ENCODE results near the gene TMCC1. TPM values are rescaled to one million over a fixed set of nuclear protein-coding genes. Genes with fewer than 3 reads are reported as not detected.

Gene TMCC1
- total and polyA plus RNA-seq, 2 donors (not counting 3 experiments of a cell fraction or from before 2014, with no cell fraction given): 17.4 to 38.4 TPM

GRCh38 chr3:129626744-129627349 lies 266.7 kb downstream of the TMCC1 start:
- Histone ChIP-seq H4K20me1 (replicated peaks; ENCODE audit: control insufficient read depth, extremely low read depth, insufficient read depth, low read length) (no peaks in the 10 kb centered on the region), H3K27ac (ENCODE audit: insufficient read depth, low read depth, low read length) (peak overlapping the region; percentile 96), H3K36me3 (ENCODE audit: control insufficient read depth in 2 of 2, extremely low read depth in 1 of 2, insufficient read depth in 2 of 2, low read length in 2 of 2) (no peaks in the 10 kb centered on the region), H3K9me3 (replicated peaks; ENCODE audit: control insufficient read depth, insufficient read depth, low read length) (no peaks in the 10 kb centered on the region), H3K4me2 (ENCODE audit: insufficient read depth, low read length) (peak overlapping the region; percentile 5), H3K79me2 (ENCODE audit: control insufficient read depth, insufficient read depth, low read length) (no peaks in the 10 kb centered on the region), H3K9me1 (replicated peaks; ENCODE audit: control insufficient read depth, extremely low read depth, insufficient read depth, low read length) (no peaks in the 10 kb centered on the region), H2AFZ (ENCODE audit: low read depth, low read length) (no peak overlapping the region), H3K27me3 (ENCODE audit: control insufficient read depth in 2 of 2, insufficient read depth in 2 of 2, low read length in 2 of 2) (no peaks in the 10 kb centered on the region), H3K4me3 (replicated peaks in 1 of 3; ENCODE audit: insufficient read depth in 1 of 3, low read depth in 1 of 3, low read length in 3 of 3) (peak overlapping the region in 2 of 3 experiments; percentile 1 to 12), H3K4me1 (ENCODE audit: control insufficient read depth, extremely low read depth, insufficient read depth, low read length) (peaks cover 57% of the 10 kb centered on the region), H3K9ac (replicated peaks; ENCODE audit: extremely low read depth, insufficient read depth, low read length) (peak overlapping the region; percentile 56)
- DNase-seq (ENCODE audit: low read depth, low spot score) (peak; percentile 74), FAIRE-seq (peak; percentile 94)
- TF ChIP-seq EZH2 (IDR thresholded peaks at IDR 0.05; ENCODE audit: borderline replicate concordance, low read depth, low read length, severe bottlenecking): no peak
- no peak for TF ChIP-seq POLR2A (IDR thresholded peaks at IDR 0.05; ENCODE audit: low read depth, low read length)
- peak; percentile 97 for TF ChIP-seq POLR2AphosphoS5 (IDR thresholded peaks at IDR 0.05; ENCODE audit: insufficient read depth, low read depth, low read length)
- TF ChIP-seq GATA2 (IDR thresholded peaks at IDR 0.05; ENCODE audit: insufficient read depth, insufficient read length, low read depth, low read length): no peak
- TF ChIP-seq MYC (IDR thresholded peaks at IDR 0.05; ENCODE audit: low read depth, low read length): peak; percentile 16
- TF ChIP-seq JUN (IDR thresholded peaks at IDR 0.05; ENCODE audit: borderline replicate concordance, insufficient read depth, insufficient read length, low read depth): no peak
- peak; percentile 13 for TF ChIP-seq MAX (IDR thresholded peaks at IDR 0.05; ENCODE audit: insufficient read depth, insufficient read length)
- TF ChIP-seq, protein P1, sequence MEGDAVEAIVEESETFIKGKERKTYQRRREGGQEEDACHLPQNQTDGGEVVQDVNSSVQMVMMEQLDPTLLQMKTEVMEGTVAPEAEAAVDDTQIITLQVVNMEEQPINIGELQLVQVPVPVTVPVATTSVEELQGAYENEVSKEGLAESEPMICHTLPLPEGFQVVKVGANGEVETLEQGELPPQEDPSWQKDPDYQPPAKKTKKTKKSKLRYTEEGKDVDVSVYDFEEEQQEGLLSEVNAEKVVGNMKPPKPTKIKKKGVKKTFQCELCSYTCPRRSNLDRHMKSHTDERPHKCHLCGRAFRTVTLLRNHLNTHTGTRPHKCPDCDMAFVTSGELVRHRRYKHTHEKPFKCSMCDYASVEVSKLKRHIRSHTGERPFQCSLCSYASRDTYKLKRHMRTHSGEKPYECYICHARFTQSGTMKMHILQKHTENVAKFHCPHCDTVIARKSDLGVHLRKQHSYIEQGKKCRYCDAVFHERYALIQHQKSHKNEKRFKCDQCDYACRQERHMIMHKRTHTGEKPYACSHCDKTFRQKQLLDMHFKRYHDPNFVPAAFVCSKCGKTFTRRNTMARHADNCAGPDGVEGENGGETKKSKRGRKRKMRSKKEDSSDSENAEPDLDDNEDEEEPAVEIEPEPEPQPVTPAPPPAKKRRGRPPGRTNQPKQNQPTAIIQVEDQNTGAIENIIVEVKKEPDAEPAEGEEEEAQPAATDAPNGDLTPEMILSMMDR (IDR thresholded peaks at IDR 0.05; ENCODE audit: extremely low read depth in 1 of 2, insufficient read depth in 1 of 2, low read depth in 1 of 2, low read length in 2 of 2): peak; percentile 3 to 19
- TF ChIP-seq FOS (IDR thresholded peaks at IDR 0.05; ENCODE audit: borderline replicate concordance, insufficient read depth, low read length): peak; percentile 6
- ChIA-PET CTCF (interaction anchor here (0.7 to 5.6 kb wide), 13 partner anchors 12 to 471 kb away, joined by 3 to 57 read pairs (median 8); partner anchors contain the start of gene PLXND1), POLR2A (interaction anchor here (1.0 kb wide), 1 partner anchor 455 kb away, joined by 3 read pairs; the partner anchor contains the start of gene ALG1L2)
- intact Hi-C loops (cut with micrococcal nuclease) (loop anchor here (1.0 to 10.0 kb wide), 4 partner anchors 137 to 468 kb away; partner anchors contain the start of gene TMCC1), dilution Hi-C loops (cut with MboI; ENCODE audit: extremely low pct_ligation_motif_present, low sequenced_read_pairs) (no loop called here)
- BruUV-seq (replicated peaks): no TSS peak
